ENCODE data around the gene LRP2.
A peak's percentile ranks its signal among the peaks of the same experiment; 100 is the strongest.
"Not testable (repeated sequence)": the region's sequence is repeated elsewhere in the genome, so short reads cannot be mapped to it uniquely, and the experiment has no call there.

The LRP2 gene

DNA sequence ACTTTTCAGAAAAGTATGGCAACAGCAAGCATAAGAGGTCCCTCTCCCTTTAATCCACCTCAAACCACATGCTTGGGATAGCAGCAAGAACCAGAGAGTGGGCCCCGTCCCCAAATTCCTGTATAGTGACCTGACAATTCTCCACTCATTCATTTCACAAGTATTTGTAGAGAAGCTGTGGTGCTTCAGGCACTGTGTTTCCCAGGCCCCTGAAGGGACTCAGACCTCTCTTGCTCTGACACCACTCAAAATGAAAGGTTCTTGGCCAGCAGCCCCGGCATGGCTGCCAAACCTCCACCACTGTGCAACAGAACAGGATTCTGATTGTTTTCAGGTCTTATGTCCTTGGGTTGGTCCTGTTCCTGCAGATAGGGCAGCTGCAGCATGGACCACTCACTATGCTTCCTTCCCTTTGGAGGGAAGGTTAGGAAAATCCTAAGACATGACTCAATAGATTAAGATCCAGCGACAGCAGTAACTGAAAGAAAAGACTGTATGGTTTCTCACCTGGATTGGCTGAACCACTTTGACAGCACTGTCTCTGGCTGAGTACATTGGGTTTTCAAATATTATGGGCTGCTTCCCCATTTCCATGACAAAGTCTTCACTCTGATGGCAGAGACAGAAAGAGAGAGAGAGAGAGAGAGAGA, 225.3 kb downstream of the LRP2 start:
- Histone ChIP-seq H3K9ac (ENCODE audit: low read length) (no peak overlapping the region), H3K9me3 (ENCODE audit: control insufficient read depth, low read length) (no peaks in the 10 kb centered on the region), H3K36me3 (ENCODE audit: control insufficient read depth, insufficient read depth, low read length, severe bottlenecking) (no peaks in the 10 kb centered on the region), H3K4me1 (ENCODE audit: control insufficient read depth, insufficient read depth, low read length) (no peaks in the 10 kb centered on the region), H3K27me3 (replicated peaks; ENCODE audit: control insufficient read depth, insufficient read depth, low read length) (peaks cover 6% of the 10 kb centered on the region), H3K4me3 (ENCODE audit: low read length) (no peak overlapping the region)
- DNase-seq (ENCODE audit: low read depth), result no peak

DNA sequence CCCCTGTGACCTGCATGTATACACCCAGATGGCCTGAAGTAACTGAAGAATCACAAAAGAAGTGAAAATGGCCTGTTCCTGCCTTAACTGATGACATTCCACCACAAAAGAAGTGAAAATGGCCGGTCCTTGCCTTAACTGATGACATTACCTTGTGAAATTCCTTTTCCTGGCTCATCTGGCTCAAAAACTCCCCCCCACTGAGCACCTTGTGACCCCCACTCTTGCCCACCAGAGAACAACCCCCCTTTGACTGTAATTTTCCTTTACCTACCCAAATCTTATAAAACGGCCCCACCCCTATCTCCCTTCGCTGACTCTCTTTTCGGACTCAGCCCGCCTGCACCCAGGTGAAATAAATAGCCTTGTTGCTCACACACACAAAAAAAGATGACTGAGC, 225.9 kb downstream of the LRP2 start:
- not testable (repeated sequence) for H3K9ac ChIP-seq (ENCODE audit: low read length); H3K4me3 ChIP-seq (ENCODE audit: low read length); H3K4me1 ChIP-seq (ENCODE audit: control insufficient read depth, insufficient read depth, low read length); H3K27me3 ChIP-seq (replicated peaks; ENCODE audit: control insufficient read depth, insufficient read depth, low read length); DNase-seq (ENCODE audit: low read depth); H3K9me3 ChIP-seq (ENCODE audit: control insufficient read depth, low read length); H3K36me3 ChIP-seq (ENCODE audit: control insufficient read depth, insufficient read depth, low read length, severe bottlenecking)

DNA sequence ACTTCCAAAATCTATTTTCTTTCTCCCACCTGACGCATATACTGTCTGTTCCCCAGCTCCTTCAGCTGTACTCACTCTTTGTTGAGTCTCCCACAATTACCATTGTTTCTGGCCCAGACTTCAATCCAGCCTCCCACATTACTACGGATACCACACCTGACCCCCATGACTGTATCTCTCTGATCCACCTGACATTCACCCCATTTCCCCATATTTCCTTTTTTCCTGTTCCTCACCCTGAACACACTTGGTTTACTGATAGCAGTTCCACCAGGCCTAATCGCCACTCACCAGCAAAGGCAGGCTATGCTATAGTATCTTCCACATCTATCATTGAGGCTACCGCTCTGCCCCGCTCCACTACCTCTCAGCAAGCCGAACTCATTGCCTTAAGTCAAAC, 228.1 kb downstream of the LRP2 start:
- not testable (repeated sequence) for H3K9me3 ChIP-seq (ENCODE audit: control insufficient read depth, low read length); H3K36me3 ChIP-seq (ENCODE audit: control insufficient read depth, insufficient read depth, low read length, severe bottlenecking); H3K4me3 ChIP-seq (ENCODE audit: low read length); H3K4me1 ChIP-seq (ENCODE audit: control insufficient read depth, insufficient read depth, low read length); DNase-seq (ENCODE audit: low read depth); H3K27me3 ChIP-seq (replicated peaks; ENCODE audit: control insufficient read depth, insufficient read depth, low read length); H3K9ac ChIP-seq (ENCODE audit: low read length)

DNA sequence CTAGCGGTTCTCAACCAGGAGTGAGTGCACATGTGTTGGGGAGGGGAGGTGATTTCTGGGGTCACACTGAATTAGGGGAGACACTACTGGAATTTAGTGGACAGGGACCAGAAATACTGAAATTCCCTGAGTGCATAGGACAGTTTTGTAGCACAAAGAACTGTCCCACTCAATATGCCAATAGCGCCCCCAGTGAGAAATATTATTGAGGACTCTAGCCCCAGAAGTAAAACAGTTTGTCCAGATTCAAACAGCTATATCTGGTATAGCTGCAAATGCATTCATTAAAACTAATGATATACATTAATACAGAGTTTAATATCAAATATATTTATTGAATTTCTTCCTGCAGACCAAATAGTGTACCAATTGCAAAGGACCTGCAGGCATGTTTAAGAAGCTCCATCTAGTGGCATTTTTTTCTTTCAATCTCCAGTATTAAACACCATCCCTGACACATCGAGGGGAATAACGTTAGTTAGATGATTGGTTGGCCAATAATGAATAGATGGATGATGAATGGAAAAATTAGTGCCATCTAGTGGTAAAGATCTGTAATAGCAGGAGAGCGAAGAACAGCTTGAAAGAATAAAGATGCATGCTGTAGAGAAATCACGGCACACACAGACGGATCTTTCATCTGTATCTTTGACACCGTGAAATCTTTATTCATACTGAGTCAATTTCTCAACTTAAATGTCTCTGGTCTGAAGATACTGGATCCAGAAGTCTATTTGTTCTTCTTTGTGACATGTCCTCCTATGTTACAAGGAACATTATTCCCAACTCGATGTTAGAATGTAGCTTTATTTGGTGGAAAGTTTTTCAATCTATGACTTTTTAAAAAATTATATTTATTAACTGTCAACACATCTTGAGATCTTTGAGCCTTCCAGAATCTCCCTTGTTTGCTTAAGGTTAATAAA, 230.5 kb downstream of the LRP2 start:
- Histone ChIP-seq H3K27me3 (replicated peaks; ENCODE audit: control insufficient read depth, insufficient read depth, low read length) (no peaks in the 10 kb centered on the region), H3K9ac (ENCODE audit: low read length) (no peak overlapping the region), H3K4me3 (ENCODE audit: low read length) (no peak overlapping the region), H3K4me1 (ENCODE audit: control insufficient read depth, insufficient read depth, low read length) (no peaks in the 10 kb centered on the region), H3K36me3 (ENCODE audit: control insufficient read depth, insufficient read depth, low read length, severe bottlenecking) (no peaks in the 10 kb centered on the region), H3K9me3 (ENCODE audit: control insufficient read depth, low read length) (no peaks in the 10 kb centered on the region)
- DNase-seq (ENCODE audit: low read depth), result peak; percentile 71

DNA sequence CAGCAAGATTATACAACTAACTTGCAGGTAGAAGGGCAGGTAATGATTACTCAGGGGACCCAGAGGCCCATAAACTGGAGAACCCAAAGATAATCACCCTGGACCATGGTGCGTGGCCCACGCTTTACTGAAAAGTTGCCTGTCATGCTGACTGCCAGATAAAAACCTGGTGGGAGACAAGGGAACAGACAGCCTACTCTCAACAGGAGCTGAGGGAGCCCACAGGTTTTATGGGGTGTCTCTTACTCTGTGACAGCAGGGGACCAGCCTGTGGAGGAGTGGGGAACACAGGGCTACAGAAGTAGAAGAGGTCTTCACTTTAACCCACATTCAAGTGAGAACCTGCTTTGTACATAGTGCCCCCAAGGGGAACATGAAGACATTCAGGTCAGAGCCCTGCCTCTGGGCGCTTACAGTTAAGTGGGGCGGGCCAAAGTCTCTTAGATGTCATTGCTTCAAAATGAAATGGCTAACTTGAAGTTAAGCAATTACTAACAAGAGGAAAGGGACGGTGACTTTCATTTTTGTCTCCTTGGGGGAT, 232.6 kb downstream of the LRP2 start:
- DNase-seq (ENCODE audit: low read depth), result no peak
- Histone ChIP-seq H3K9ac (ENCODE audit: low read length) (no peak overlapping the region), H3K4me3 (ENCODE audit: low read length) (no peak overlapping the region), H3K4me1 (ENCODE audit: control insufficient read depth, insufficient read depth, low read length) (no peaks in the 10 kb centered on the region), H3K36me3 (ENCODE audit: control insufficient read depth, insufficient read depth, low read length, severe bottlenecking) (no peaks in the 10 kb centered on the region), H3K27me3 (replicated peaks; ENCODE audit: control insufficient read depth, insufficient read depth, low read length) (no peaks in the 10 kb centered on the region), H3K9me3 (ENCODE audit: control insufficient read depth, low read length) (no peaks in the 10 kb centered on the region)

DNA sequence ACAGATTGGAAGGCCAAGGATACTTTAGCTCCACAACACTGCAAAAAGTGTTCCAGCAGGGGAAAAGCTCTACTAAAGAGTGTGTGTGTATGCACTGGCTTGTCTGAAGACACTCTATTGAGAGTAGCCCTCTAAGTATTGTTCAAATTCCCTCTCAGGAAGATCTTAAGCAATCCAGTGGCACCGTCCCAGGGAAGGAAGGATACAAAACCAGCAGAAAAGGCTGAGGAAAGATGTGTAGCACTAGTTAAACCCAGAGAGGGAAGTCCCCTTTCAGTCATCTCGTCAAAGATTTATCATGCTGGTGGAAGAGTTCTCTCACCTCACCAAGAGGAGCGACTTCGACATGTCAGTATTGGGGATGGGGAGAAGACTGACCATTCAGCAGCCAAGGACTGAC, 242.5 kb downstream of the LRP2 start:
- Histone ChIP-seq H3K36me3 (ENCODE audit: control insufficient read depth, insufficient read depth, low read length, severe bottlenecking) (no peaks in the 10 kb centered on the region), H3K9ac (ENCODE audit: low read length) (no peak overlapping the region), H3K9me3 (ENCODE audit: control insufficient read depth, low read length) (no peaks in the 10 kb centered on the region), H3K4me1 (ENCODE audit: control insufficient read depth, insufficient read depth, low read length) (no peaks in the 10 kb centered on the region), H3K4me3 (ENCODE audit: low read length) (no peak overlapping the region), H3K27me3 (replicated peaks; ENCODE audit: control insufficient read depth, insufficient read depth, low read length) (peaks cover 31% of the 10 kb centered on the region)
- no peak for DNase-seq (ENCODE audit: low read depth)

DNA sequence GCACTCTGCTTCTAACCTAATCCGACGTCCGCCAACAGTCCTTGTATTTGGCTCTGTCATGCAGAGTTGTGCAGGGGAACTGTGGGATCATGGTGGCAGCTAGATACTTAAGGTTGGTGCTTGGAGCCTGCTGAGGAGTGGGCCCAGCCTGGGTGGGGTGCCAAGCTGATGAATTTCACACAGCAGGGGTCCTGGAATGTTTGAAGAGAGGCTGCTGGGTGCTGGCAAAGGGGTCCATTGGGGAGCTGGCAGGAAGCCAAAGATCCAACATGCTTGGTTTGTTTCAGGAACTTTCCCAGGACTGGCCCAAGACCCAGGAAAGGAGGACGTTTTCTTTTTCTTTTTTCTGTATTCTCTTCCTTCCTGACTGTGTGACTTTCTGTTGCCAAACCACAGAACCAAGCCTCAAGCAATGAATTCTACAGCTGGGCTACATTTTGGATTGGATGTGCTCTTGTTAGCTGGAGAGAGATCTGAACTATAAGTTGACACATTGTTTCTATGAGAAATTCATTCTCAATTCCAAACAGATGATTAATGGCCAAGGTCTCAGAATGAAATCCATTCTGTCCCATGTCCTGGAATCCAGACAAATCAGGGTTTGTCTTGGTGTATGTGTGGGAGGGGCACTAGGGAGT, 243.1 kb downstream of the LRP2 start:
- Histone ChIP-seq H3K9ac (ENCODE audit: low read length) (no peak overlapping the region), H3K4me1 (ENCODE audit: control insufficient read depth, insufficient read depth, low read length) (no peaks in the 10 kb centered on the region), H3K9me3 (ENCODE audit: control insufficient read depth, low read length) (no peaks in the 10 kb centered on the region), H3K4me3 (ENCODE audit: low read length) (no peak overlapping the region), H3K36me3 (ENCODE audit: control insufficient read depth, insufficient read depth, low read length, severe bottlenecking) (no peaks in the 10 kb centered on the region), H3K27me3 (replicated peaks; ENCODE audit: control insufficient read depth, insufficient read depth, low read length) (peaks cover 33% of the 10 kb centered on the region)
- no peak for DNase-seq (ENCODE audit: low read depth)

DNA sequence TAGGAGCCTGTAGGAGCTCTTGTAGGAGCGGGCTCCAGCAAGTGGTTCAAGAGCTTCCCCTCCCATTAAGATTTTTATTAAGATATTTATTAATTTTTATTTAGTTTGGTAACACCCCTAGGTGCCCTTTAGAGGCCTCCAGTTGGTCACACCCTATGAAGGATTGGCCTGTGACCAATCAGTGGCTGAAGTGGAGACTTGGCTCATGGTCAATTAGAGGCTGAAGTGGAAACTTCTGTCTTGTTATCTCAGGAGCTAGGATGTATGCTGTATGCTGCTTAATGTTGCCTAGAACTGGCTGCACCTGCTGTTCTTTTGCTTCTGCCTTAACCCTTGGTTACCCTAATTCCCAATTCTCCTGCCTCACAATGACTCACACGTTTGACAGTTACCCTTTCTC, 244.3 kb downstream of the LRP2 start:
- H3K36me3 ChIP-seq (ENCODE audit: control insufficient read depth, insufficient read depth, low read length, severe bottlenecking), result no peaks in the 10 kb centered on the region
- H3K9me3 ChIP-seq (ENCODE audit: control insufficient read depth, low read length), result no peaks in the 10 kb centered on the region
- peaks cover 30% of the 10 kb centered on the region for H3K27me3 ChIP-seq (replicated peaks; ENCODE audit: control insufficient read depth, insufficient read depth, low read length)
- H3K4me3 ChIP-seq (ENCODE audit: low read length), result no peak overlapping the region
- H3K9ac ChIP-seq (ENCODE audit: low read length), result no peak overlapping the region
- no peaks in the 10 kb centered on the region for H3K4me1 ChIP-seq (ENCODE audit: control insufficient read depth, insufficient read depth, low read length)
- DNase-seq (ENCODE audit: low read depth), result no peak

DNA sequence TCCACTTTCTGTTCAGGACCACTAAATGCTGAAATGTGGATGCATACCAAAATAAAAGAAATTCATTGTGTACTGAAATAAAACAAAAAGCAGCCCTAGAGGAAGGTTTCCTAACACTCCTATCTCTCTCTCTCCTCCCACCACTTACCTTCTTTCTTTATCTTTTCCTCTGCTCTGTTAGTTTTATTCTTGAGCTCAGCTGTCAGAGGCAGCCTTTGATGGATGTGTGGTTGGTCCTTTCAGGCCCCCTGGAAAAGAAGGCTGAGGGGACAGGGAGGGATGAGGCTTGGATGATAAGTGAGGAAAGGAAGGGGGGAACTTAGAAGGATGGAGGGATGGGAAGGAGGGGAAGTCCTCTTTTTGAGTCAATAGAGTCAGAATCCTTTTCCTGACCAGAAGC, 245.3 kb downstream of the LRP2 start:
- DNase-seq (ENCODE audit: low read depth), result no peak
- Histone ChIP-seq H3K9me3 (ENCODE audit: control insufficient read depth, low read length) (no peaks in the 10 kb centered on the region), H3K36me3 (ENCODE audit: control insufficient read depth, insufficient read depth, low read length, severe bottlenecking) (no peaks in the 10 kb centered on the region), H3K4me1 (ENCODE audit: control insufficient read depth, insufficient read depth, low read length) (no peaks in the 10 kb centered on the region), H3K4me3 (ENCODE audit: low read length) (no peak overlapping the region), H3K27me3 (replicated peaks; ENCODE audit: control insufficient read depth, insufficient read depth, low read length) (peaks cover 33% of the 10 kb centered on the region), H3K9ac (ENCODE audit: low read length) (no peak overlapping the region)

DNA sequence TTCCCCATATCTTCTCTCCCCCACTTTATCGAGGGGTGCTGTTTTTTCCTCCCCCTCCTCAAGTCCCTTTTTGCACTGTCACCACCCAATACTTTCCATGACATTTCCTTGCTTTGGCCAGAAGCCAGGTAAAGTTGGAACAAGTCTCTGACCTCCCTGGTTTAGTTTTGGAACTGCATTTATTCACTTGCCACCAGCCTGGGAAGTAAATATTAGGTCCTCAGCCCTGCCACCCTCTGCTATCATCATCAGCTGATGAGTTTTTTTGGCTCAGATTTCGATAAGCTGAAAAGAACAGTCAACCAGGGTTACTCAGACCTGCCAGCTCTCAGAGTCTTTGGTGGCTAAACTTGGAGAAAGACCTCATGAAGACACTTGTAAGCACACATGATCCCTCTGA, 246.0 kb downstream of the LRP2 start:
- H3K4me3 ChIP-seq (ENCODE audit: low read length), result no peak overlapping the region
- H3K36me3 ChIP-seq (ENCODE audit: control insufficient read depth, insufficient read depth, low read length, severe bottlenecking), result no peaks in the 10 kb centered on the region
- H3K27me3 ChIP-seq (replicated peaks; ENCODE audit: control insufficient read depth, insufficient read depth, low read length), result peaks cover 40% of the 10 kb centered on the region
- H3K9ac ChIP-seq (ENCODE audit: low read length), result no peak overlapping the region
- no peaks in the 10 kb centered on the region for H3K4me1 ChIP-seq (ENCODE audit: control insufficient read depth, insufficient read depth, low read length)
- no peaks in the 10 kb centered on the region for H3K9me3 ChIP-seq (ENCODE audit: control insufficient read depth, low read length)
- no peak for DNase-seq (ENCODE audit: low read depth)

DNA sequence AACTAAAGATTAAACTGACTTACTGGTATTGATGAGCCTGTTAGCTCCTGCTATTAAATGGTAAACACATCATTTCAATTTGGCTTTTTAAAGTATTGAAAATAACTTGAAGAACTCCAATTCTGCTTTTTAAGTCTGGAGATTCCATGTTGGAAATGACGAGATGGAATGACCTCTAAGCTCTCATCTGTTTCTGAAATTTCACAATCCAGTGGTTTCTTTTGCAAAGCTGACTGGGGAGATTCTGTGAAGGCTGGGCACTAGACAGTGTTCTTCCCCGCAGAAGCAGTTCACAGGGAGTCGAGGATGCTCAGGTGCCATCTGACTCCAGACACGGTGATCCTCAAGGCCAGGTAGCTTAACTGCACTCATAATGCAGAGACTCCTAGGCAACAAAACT, 248.3 kb downstream of the LRP2 start:
- Histone ChIP-seq H3K9ac (ENCODE audit: low read length) (no peak overlapping the region), H3K36me3 (ENCODE audit: control insufficient read depth, insufficient read depth, low read length, severe bottlenecking) (no peaks in the 10 kb centered on the region), H3K9me3 (ENCODE audit: control insufficient read depth, low read length) (no peaks in the 10 kb centered on the region), H3K4me3 (ENCODE audit: low read length) (no peak overlapping the region), H3K4me1 (ENCODE audit: control insufficient read depth, insufficient read depth, low read length) (no peaks in the 10 kb centered on the region), H3K27me3 (replicated peaks; ENCODE audit: control insufficient read depth, insufficient read depth, low read length) (peaks cover 54% of the 10 kb centered on the region)
- no peak for DNase-seq (ENCODE audit: low read depth)
